Measurements from ENCODE around the gene ETFBKMT. TPM values are rescaled to one million over a fixed set of nuclear protein-coding genes. Genes with fewer than 3 reads are reported as not detected.

The ETFBKMT gene, protein sequence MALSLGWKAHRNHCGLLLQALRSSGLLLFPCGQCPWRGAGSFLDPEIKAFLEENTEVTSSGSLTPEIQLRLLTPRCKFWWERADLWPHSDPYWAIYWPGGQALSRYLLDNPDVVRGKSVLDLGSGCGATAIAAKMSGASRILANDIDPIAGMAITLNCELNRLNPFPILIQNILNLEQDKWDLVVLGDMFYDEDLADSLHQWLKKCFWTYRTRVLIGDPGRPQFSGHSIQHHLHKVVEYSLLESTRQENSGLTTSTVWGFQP
- total RNA-seq (ENCODE audit: unreplicated experiment), result 3.6 TPM
- long read RNA-seq, partial matches to known transcripts, result 0 of 3 reads
- long read RNA-seq, other reads (novel, unspliced or antisense), result 0 of 3 reads

DNA sequence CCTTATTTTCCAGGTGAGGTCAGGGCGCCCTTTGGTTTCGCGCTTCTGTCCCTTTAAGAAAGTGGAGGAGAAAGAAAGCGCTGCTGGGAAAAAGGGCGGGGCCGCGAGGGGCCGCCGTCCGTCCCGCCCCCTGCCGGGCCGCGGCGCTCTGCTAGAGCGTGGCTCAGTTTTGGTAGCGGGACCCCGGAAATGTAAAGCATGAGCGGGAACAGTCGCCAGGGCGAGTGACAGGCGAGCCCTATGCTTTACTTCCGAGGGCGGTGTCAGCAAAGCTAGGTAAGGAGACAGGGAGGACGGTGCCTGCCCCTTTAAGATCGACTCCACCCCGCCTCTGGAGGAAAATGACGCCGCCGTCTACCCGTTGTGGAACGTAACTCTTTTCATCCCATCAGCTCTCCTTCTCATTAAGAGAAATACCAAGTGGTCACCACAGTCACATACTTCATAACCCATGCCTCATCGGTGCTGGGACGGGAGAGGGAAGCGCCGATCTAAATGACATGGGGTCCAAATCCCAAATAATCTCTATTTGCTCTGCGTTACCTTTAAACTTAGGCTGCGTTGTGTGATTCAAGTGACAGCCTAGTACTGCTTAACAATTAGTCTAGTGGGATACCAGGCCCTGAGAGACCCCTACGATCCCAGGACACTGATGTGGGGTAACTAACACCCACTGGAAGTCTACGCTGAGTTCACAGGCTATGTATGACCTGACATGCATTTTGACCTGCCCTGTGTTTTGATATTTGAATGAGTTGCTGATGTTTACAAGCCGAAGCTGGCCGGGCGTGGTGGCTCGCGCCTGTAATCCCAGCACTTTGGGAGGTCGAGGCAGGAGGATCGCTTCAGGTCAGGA is at the start of gene ETFBKMT:
ETFBKMT (plus strand) TSS at position 602 of the 856 bp plus-strand sequence. CDS start 2,266 bp downstream, outside the sequence.
- H3K4me3 Mint-ChIP-seq (ENCODE audit: unreplicated experiment), result peak within 1 kb of the TSS; percentile 98
- peaks cover 8% of the 10 kb centered on the region for H3K36me3 Mint-ChIP-seq (ENCODE audit: low read depth, unreplicated experiment)
- TF ChIP-seq, protein P1, sequence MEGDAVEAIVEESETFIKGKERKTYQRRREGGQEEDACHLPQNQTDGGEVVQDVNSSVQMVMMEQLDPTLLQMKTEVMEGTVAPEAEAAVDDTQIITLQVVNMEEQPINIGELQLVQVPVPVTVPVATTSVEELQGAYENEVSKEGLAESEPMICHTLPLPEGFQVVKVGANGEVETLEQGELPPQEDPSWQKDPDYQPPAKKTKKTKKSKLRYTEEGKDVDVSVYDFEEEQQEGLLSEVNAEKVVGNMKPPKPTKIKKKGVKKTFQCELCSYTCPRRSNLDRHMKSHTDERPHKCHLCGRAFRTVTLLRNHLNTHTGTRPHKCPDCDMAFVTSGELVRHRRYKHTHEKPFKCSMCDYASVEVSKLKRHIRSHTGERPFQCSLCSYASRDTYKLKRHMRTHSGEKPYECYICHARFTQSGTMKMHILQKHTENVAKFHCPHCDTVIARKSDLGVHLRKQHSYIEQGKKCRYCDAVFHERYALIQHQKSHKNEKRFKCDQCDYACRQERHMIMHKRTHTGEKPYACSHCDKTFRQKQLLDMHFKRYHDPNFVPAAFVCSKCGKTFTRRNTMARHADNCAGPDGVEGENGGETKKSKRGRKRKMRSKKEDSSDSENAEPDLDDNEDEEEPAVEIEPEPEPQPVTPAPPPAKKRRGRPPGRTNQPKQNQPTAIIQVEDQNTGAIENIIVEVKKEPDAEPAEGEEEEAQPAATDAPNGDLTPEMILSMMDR (IDR thresholded peaks at IDR 0.05; ENCODE audit: unreplicated experiment), result peak; percentile 35
- peaks cover 10% of the 10 kb centered on the region for H3K4me1 Mint-ChIP-seq (ENCODE audit: unreplicated experiment)
- no peaks in the 10 kb centered on the region for H3K9me3 Mint-ChIP-seq (ENCODE audit: unreplicated experiment)
- peaks cover 5% of the 10 kb centered on the region for H3K27me3 Mint-ChIP-seq (ENCODE audit: unreplicated experiment)
- peak; percentile 67 for DNase-seq (ENCODE audit: low spot score)
- peak within 1 kb of the TSS; percentile 96 for H3K27ac Mint-ChIP-seq (ENCODE audit: unreplicated experiment)

DNA sequence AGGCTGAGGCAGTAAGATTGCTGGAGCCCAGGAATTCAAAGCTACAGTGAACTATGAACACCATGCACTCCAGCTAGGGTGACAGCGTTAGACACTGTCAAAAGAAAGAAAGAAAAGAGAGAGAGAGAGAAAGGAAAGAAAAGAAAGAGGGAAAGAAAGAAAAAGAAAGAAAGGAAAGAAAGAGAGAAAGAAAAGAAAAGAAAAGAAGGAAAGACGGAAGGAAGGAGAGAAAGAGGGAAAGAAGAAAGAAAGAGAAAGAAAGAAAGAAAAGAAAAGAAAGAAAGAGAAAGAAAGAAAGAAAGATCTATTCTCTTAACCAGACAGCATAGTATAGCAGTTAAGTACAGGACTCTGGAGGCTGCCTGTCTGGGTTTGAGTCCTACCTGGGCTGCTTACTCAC is 46.7 kb upstream of the ETFBKMT start:
- Mint-ChIP-seq H3K27ac (ENCODE audit: unreplicated experiment) (no peak overlapping the region), H3K4me1 (ENCODE audit: unreplicated experiment) (no peaks in the 10 kb centered on the region), H3K9me3 (ENCODE audit: unreplicated experiment) (no peaks in the 10 kb centered on the region), H3K27me3 (ENCODE audit: unreplicated experiment) (no peaks in the 10 kb centered on the region), H3K4me3 (ENCODE audit: unreplicated experiment) (no peak overlapping the region), H3K36me3 (ENCODE audit: low read depth, unreplicated experiment) (peaks cover 3% of the 10 kb centered on the region)
- TF ChIP-seq, protein P1 (IDR thresholded peaks at IDR 0.05; ENCODE audit: unreplicated experiment), result no peak
- no peak for DNase-seq (ENCODE audit: low spot score)

DNA sequence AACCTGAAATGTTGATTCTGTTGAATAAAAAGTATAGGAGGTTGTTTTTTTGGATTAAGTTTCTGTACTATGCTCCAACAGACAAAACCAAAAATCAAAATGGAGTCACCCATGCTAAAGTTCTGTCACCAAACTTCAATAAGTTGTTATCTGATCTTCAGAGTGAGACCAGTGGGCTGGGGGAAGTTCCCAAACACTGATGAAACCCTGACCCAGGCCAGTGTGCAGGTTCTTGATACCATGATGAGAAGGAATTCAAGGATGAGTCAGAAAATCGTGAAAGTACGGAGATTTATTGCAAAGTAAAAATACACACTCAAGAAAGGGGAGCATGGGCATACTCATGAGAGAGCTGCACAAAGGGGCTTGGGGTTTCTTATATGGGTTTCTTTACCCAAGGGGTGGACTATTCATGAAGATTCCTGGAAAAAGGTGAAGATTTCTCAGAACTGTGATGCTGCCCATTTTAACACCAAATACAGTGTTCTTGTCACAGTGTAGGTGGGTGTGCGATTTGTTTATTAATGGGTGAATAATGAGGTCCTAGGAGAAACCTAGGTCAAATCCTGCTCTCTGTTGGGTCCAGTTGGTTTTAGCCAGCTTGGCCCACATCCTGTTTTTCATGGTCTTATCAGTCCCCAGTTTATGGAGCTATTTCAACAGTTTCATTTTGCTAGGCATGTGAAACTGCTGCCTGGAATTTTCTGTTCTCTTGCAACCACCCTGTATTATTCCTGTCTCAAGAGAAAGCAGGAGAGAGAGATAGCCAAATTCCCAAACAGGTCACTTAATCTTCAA is 41.1 kb upstream of the ETFBKMT start:
- Mint-ChIP-seq H3K4me3 (ENCODE audit: unreplicated experiment) (no peak overlapping the region), H3K4me1 (ENCODE audit: unreplicated experiment) (no peaks in the 10 kb centered on the region), H3K9me3 (ENCODE audit: unreplicated experiment) (no peaks in the 10 kb centered on the region), H3K27ac (ENCODE audit: unreplicated experiment) (no peak overlapping the region), H3K27me3 (ENCODE audit: unreplicated experiment) (no peaks in the 10 kb centered on the region), H3K36me3 (ENCODE audit: low read depth, unreplicated experiment) (no peaks in the 10 kb centered on the region)
- TF ChIP-seq, protein P1 (IDR thresholded peaks at IDR 0.05; ENCODE audit: unreplicated experiment), result no peak
- no peak for DNase-seq (ENCODE audit: low spot score)

GRCh38 chr12:31620311-31620710 is 39.2 kb upstream of the ETFBKMT start:
- DNase-seq (ENCODE audit: low spot score), result no peak
- H3K9me3 Mint-ChIP-seq (ENCODE audit: unreplicated experiment), result no peaks in the 10 kb centered on the region
- no peak overlapping the region for H3K4me3 Mint-ChIP-seq (ENCODE audit: unreplicated experiment)
- H3K27me3 Mint-ChIP-seq (ENCODE audit: unreplicated experiment), result no peaks in the 10 kb centered on the region
- H3K27ac Mint-ChIP-seq (ENCODE audit: unreplicated experiment), result no peak overlapping the region
- TF ChIP-seq, protein P1 (IDR thresholded peaks at IDR 0.05; ENCODE audit: unreplicated experiment), result no peak
- H3K4me1 Mint-ChIP-seq (ENCODE audit: unreplicated experiment), result no peaks in the 10 kb centered on the region
- H3K36me3 Mint-ChIP-seq (ENCODE audit: low read depth, unreplicated experiment), result no peaks in the 10 kb centered on the region
